GM10847 (cell line): ENCODE data around the gene NEUROD2.

ENCODE experiments used
- POLR2A ChIP-seq: IDR thresholded peaks from 2 replicates; pipeline ENCODE4 v1.6.1; 2011; ENCODE audit not compliant: insufficient read length; ENCODE audit errors: extremely low read depth

NEUROD2 gene

DNA sequence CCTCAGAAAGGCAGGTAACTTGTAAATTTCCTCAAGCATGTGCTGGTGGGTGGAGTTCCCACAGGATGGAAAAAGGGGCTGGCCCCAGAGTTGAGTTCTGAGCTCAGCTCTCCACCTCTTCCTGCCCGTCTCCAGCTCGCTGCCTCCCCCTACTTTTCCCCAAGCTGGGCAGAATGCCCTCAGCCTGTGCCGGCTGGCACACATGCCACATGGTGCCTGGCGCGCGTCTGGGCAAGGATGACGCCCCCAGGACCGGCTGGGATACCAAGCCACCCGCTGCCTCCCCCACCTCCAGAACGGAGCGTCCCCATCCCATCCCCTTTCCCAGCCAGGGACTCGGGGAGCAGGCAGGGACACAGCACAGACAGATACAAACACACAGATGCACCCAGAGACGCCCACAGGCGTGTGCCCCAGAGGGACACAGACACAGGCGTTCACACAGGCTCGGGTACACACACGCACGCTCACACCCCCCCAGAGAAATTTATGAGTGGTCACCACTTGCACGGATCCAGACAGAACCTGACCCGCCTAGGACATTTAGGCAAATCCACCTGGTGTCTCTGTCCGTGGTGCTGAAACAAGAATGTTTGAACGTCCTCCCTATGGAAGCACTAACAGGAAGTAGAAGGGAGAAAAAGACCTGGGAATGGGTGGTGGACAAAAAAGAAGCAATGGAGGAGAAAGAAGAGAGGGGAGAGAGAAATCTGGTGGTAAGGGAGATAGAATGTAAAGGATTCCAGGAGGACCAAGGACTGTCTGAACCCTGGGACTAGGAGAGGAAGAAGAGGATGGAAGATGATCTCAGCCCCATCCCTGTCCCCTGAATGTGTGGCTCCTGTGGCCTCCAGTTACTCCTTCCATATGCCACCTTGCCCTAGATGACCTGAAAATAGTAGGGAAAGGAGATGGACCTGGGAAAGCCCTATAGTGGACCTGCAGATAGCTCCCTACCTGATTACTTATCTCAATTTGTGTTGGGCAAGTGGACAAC is 15.5 kb downstream of the NEUROD2 start:
- no peak for TF ChIP-seq POLR2A

GRCh38 chr17:39582658-39583057 is 25.1 kb downstream of the NEUROD2 start:
- TF ChIP-seq POLR2A, result no peak

DNA sequence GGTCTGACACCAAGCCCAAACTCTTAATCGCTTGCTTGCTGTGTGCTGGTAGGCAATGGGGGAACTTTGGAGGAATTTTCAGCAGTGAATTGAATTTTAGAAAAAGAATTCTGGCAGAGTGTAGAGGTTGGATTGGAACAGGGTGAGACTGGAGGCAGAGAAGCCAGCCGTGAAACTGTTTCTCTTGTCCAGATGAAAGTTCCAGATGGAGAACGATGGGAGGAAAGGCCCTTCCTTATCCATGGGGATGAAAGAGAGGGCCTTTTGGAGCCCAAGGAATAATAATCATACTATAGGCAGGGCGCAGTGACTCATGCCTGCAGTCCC is 26.0 kb downstream of the NEUROD2 start:
- no peak for TF ChIP-seq POLR2A

- TF ChIP-seq POLR2A, result no peak
Measured at GRCh38 chr17:39581071-39581758, 26.5 kb downstream of the NEUROD2 start.

GRCh38 chr17:39580082-39580468 is 27.6 kb downstream of the NEUROD2 start:
- TF ChIP-seq POLR2A, result no peak

- no peak for TF ChIP-seq POLR2A
Measured at GRCh38 chr17:39579318-39580081, 28.2 kb downstream of the NEUROD2 start.

DNA sequence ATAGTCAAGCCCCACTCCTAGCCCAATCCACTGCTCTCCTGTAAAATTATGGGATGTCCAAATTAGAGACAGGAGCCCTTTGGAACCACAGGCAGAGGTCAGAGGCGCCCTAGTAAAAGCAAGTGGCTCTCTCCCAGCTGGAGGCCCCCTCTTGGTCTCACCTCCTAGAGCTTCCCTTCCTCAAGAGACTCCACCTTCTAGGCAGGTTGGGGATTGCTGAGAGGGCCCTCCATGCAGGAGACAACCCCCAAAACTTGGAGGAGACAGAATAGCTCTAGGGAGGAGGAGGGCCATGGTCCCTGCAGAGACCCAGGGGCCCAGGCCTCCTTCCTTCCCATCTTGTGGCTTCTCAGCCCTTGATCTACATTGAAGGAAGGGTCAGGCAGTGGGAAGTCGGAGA is 29.4 kb downstream of the NEUROD2 start:
- no peak for TF ChIP-seq POLR2A

- TF ChIP-seq POLR2A, result no peak
Measured at GRCh38 chr17:39576187-39576586, 31.5 kb downstream of the NEUROD2 start.

DNA sequence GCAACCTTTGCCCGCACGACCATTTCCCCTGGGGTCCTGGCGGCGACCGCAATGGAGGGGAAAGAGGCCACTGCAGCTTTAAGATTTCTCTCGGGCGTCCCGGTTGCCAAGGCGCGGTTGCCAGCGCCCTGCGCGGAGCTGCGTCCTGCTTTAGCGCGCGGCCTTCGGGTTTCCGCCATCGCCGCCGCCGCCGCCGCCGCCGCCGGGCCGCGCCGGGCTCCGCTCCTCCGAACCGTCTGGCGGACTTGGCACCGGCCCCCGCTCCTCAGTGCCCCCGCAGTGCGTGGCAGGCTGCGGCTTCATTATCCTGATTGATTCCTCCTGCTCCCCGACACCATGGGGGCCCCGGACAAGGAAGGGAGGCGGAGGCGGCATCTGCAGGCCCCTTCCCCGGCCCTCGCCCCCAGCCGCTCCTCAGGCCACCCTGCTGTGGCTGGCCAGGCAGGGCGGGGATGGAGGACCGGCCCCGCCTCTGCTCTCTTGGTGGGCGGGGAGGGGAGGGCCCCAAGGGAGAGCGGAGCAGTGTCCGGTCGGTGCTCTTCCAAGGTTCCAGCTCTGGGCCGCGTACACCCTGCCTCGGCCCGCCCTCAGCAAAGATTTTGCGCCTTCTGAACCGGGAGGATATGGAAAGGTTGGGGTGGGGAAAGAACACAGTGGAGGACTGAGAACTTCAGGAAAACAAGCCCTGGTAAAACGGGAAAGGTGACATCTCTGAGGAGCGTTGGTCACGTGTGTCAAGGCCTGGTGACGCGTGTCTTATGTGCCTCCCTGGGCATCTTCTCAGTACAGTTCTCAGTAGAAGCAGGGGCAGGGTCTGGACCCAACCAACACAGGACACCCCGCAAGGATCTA is 34.0 kb downstream of the NEUROD2 start:
- no peak for TF ChIP-seq POLR2A

GRCh38 chr17:39572121-39572520 is 35.6 kb downstream of the NEUROD2 start:
- TF ChIP-seq POLR2A, result no peak

DNA sequence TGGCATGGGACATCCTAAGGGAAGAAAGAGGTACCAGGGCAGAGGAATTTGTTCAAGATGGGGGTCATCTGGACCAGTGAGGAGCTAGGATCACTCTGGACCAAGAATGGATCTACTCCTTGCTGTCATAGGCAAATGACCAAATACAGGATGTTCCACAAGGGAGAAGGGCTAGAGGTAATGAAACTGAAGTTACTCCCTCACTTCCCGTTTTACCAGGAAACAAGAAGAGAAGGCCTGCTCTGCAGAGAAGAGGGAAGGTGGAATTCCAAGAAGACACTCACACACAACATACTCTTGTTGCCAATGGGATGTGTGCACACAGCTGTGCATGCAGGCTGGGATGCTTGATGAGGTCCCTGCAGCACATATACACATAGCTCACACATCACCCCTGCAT is 38.6 kb downstream of the NEUROD2 start:
- no peak for TF ChIP-seq POLR2A

- no peak for TF ChIP-seq POLR2A
Measured at GRCh38 chr17:39568702-39569101, 39.0 kb downstream of the NEUROD2 start.

DNA sequence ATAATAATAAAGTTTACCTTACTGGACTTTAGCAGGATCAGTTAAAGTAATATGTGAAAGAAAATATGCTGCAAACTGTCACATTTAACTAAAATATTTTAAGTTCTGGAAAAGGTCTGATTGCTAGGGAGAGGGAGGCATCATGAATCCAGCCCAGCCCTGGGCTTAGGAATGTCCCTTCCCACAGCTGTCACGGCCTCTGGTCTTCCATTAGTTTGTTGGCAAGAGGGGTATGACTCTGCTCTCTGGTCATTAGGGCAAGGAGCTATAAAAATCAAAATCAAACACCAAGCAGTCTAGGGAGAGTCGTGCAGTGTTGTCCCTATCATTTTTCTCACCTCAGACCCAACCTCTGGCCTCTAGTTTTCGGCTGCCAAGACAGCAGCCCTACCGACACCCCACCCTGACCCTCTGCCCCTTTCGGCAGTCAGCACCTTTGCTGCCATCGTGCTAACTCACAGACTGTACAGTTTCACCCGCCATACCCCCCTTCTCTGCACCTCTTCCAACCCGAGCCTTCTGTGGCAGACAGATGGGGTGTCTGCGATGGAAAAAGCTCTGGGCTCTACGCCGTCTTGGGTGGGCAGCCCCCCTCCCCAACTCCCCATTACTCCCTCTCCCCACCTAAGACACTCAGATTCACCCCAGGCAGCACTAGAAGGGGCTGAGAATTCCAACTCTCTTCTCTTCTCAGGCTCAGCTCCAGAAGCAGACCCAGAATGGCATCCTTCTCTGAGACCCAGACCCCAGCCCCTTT is 41.4 kb downstream of the NEUROD2 start:
- no peak for TF ChIP-seq POLR2A

DNA sequence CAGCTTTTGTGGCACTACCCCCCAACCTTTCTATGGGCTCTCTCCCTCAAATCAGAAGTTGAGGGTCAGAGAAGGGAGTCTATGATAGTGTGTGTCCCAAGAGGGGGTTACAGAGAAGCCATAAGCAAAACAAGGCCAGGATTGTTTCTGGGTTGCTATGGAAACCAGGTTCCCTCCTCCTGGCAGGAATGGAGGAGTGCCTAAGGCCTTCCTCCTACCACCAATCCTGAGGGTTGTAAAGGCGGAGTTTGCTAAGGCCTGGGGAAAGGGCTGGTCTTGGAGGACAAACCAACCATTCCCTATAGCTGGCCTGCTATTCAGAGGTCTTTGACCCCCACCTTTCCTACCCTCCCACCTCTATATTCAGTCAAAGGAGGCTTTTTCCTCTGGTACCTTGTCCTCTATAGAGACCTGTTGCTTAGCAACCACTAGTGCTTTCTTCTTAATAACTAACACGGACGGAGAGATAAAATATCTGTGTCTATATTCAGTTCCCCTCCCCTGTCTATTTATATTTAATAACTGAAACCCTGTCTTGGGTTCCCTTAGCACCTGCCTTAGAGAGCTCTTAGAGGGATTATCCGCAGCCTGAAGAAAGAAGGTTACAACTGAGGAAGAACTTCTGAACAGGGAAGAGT is 43.4 kb downstream of the NEUROD2 start:
- TF ChIP-seq POLR2A, result no peak
